ENCODE data around the gene SLC5A1.

- TF ChIP-seq, protein P1, sequence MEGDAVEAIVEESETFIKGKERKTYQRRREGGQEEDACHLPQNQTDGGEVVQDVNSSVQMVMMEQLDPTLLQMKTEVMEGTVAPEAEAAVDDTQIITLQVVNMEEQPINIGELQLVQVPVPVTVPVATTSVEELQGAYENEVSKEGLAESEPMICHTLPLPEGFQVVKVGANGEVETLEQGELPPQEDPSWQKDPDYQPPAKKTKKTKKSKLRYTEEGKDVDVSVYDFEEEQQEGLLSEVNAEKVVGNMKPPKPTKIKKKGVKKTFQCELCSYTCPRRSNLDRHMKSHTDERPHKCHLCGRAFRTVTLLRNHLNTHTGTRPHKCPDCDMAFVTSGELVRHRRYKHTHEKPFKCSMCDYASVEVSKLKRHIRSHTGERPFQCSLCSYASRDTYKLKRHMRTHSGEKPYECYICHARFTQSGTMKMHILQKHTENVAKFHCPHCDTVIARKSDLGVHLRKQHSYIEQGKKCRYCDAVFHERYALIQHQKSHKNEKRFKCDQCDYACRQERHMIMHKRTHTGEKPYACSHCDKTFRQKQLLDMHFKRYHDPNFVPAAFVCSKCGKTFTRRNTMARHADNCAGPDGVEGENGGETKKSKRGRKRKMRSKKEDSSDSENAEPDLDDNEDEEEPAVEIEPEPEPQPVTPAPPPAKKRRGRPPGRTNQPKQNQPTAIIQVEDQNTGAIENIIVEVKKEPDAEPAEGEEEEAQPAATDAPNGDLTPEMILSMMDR (IDR thresholded peaks at IDR 0.05): no peak
- TF ChIP-seq ZNF263 (CRISPR knock-in tag; IDR thresholded peaks at IDR 0.05; ENCODE audit: low read depth) (no peak), EMX1 (CRISPR knock-in tag; IDR thresholded peaks at IDR 0.05) (no peak), ZNF425 (CRISPR knock-in tag; conservative IDR thresholded peaks at IDR 0.05) (no peak), TP53 (CRISPR knock-in tag; IDR thresholded peaks at IDR 0.05) (no peak), USF1 (CRISPR knock-in tag; IDR thresholded peaks at IDR 0.05) (no peak), RELA (CRISPR knock-in tag; IDR thresholded peaks at IDR 0.05; ENCODE audit: borderline replicate concordance) (no peak), SP1 (CRISPR knock-in tag; conservative IDR thresholded peaks at IDR 0.05) (no peak), ZNF232 (CRISPR knock-in tag; IDR thresholded peaks at IDR 0.05) (no peak), ATF6 (CRISPR knock-in tag; IDR thresholded peaks at IDR 0.05) (no peak)
- TF ChIP-seq, protein P2, sequence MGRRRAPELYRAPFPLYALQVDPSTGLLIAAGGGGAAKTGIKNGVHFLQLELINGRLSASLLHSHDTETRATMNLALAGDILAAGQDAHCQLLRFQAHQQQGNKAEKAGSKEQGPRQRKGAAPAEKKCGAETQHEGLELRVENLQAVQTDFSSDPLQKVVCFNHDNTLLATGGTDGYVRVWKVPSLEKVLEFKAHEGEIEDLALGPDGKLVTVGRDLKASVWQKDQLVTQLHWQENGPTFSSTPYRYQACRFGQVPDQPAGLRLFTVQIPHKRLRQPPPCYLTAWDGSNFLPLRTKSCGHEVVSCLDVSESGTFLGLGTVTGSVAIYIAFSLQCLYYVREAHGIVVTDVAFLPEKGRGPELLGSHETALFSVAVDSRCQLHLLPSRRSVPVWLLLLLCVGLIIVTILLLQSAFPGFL (CRISPR knock-in tag; IDR thresholded peaks at IDR 0.05; ENCODE audit: borderline replicate concordance): no peak
- TF ChIP-seq, protein P3, sequence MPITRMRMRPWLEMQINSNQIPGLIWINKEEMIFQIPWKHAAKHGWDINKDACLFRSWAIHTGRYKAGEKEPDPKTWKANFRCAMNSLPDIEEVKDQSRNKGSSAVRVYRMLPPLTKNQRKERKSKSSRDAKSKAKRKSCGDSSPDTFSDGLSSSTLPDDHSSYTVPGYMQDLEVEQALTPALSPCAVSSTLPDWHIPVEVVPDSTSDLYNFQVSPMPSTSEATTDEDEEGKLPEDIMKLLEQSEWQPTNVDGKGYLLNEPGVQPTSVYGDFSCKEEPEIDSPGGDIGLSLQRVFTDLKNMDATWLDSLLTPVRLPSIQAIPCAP (CRISPR knock-in tag; IDR thresholded peaks at IDR 0.05): no peak
- TF ChIP-seq, protein P4, sequence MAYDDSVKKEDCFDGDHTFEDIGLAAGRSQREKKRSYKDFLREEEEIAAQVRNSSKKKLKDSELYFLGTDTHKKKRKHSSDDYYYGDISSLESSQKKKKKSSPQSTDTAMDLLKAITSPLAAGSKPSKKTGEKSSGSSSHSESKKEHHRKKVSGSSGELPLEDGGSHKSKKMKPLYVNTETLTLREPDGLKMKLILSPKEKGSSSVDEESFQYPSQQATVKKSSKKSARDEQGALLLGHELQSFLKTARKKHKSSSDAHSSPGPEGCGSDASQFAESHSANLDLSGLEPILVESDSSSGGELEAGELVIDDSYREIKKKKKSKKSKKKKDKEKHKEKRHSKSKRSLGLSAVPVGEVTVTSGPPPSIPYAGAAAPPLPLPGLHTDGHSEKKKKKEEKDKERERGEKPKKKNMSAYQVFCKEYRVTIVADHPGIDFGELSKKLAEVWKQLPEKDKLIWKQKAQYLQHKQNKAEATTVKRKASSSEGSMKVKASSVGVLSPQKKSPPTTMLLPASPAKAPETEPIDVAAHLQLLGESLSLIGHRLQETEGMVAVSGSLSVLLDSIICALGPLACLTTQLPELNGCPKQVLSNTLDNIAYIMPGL (CRISPR knock-in tag; IDR thresholded peaks at IDR 0.05): no peak
Measured at GRCh38 chr22:32158712-32159533, 115.9 kb downstream of the SLC5A1 start, which contains the start of gene C22orf42.

All from WTC11 (cell line).